B cell (primary cell): ENCODE data around the gene PCDHB3.
A peak's percentile ranks its signal among the peaks of the same experiment; 100 is the strongest.

Experiments used
- EZH2 ChIP-seq: IDR thresholded peaks from 2 replicates; pipeline ENCODE4 v1.6.1; 2012; ENCODE audit warnings: borderline replicate concordance, low read depth, mild to moderate bottlenecking, moderate library complexity, low read length; ENCODE audit not compliant: insufficient read depth, poor library complexity, severe bottlenecking
- TF ChIP-seq, protein P1 (sequence below): fragments of 200-600 bp; IDR thresholded peaks from one replicate; pipeline ENCODE4 v1.8.0; 2022; ENCODE audit warnings: antibody characterized with exemption, mild to moderate bottlenecking

DNA sequence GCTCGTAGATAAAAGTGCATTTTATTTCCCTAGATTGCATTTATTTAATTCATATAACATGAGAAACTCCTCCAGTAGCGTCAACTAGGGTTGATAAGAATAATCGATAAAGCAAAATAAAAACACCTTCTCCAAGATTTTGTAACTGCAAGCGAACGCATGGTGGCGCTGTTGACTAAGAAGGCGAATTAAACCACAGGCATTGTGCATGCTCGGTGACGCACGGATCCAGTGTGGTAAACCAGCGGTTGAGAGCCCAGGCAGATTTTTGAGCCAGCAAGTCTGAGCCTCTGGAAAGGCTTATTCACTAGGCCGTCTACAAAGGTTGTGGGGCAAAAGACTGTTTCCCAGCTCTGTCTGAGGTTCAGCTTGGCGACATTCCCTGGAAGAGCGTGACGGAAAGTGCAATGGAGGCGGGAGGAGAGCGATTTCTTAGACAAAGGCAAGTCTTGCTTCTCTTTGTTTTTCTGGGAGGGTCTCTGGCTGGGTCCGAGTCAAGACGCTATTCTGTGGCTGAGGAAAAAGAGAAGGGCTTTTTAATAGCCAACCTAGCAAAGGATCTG is at the start of gene PCDHB3:
- TF ChIP-seq, protein P1, sequence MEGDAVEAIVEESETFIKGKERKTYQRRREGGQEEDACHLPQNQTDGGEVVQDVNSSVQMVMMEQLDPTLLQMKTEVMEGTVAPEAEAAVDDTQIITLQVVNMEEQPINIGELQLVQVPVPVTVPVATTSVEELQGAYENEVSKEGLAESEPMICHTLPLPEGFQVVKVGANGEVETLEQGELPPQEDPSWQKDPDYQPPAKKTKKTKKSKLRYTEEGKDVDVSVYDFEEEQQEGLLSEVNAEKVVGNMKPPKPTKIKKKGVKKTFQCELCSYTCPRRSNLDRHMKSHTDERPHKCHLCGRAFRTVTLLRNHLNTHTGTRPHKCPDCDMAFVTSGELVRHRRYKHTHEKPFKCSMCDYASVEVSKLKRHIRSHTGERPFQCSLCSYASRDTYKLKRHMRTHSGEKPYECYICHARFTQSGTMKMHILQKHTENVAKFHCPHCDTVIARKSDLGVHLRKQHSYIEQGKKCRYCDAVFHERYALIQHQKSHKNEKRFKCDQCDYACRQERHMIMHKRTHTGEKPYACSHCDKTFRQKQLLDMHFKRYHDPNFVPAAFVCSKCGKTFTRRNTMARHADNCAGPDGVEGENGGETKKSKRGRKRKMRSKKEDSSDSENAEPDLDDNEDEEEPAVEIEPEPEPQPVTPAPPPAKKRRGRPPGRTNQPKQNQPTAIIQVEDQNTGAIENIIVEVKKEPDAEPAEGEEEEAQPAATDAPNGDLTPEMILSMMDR = peak; percentile 26
- no peak for TF ChIP-seq EZH2
